Keratinocyte (primary cell): ENCODE measurements around the gene LHPP.

Experiments
- CTCF ChIP-seq, 3 experiments: IDR thresholded peaks in 1 of 3; conservative IDR thresholded peaks in 1 of 3; optimal IDR thresholded peaks in 1 of 3; 2 replicates in 2 of 3; 3 replicates in 1 of 3; pipeline versions ENCODE3 to v1.5.1; 2011; ENCODE audit warnings: low read length in 3 of 3, mild to moderate bottlenecking in 3 of 3, moderate library complexity in 2 of 3, control low read depth in 1 of 3, inconsistent platforms in 1 of 3; ENCODE audit not compliant: insufficient read depth in 2 of 3; ENCODE audit errors: extremely low read depth in 1 of 3
- EZH2 ChIP-seq: IDR thresholded peaks from one replicate; pipeline ENCODE4 v1.6.1; 2012; ENCODE audit warnings: inconsistent platforms, mild to moderate bottlenecking, low read length, moderate library complexity

DNA sequence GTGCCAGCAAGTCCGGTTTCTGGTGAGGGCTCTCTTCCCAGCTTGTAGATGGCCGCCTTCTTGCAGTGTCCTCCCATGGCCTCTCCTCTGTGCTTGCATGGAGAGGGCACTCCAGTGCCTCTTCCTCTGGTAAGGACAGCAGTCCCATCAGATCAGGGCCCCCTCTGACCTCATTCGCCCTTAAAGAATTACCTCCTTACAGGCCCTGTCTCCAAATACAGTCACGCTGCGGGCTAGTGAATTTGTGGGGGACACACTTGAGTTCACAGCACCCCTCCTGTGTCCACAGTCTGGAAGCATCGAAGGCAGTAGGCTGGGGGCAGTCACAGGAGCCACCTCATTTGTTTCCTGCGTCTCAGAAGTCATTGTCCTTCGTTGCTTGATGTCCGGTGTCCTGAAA is 54.6 kb downstream of the LHPP start:
- TF ChIP-seq CTCF (optimal IDR thresholded peaks at IDR 0.05 in 1 of 3, IDR thresholded peaks at IDR 0.05 in 1 of 3, conservative IDR thresholded peaks at IDR 0.05 in 1 of 3; ENCODE audit: extremely low read depth in 1 of 3, insufficient read depth in 2 of 3, low read length in 3 of 3) (no peak), EZH2 (no peak)
